Prostate gland (tissue), 2 donors: ENCODE data around the gene CLDN7.

Experiments
- CTCF ChIP-seq, 4 experiments: fragments of 200-600 bp in 2 of 4; fragments of 450-650 bp in 2 of 4; sonication (generic) in 2 of 4; IDR thresholded peaks; 1 replicate in 3 of 4; 2 replicates in 1 of 4; pipeline ENCODE4 v1.5.1; 2016 to 2019; ENCODE audit warnings: antibody characterized with exemption in 4 of 4, mild to moderate bottlenecking in 2 of 4, moderate library complexity in 2 of 4
- POLR2A ChIP-seq: fragments of 450-650 bp; IDR thresholded peaks from one replicate; pipeline ENCODE4 v1.6.1; 2016; ENCODE audit warnings: antibody characterized with exemption, mild to moderate bottlenecking
- POLR2AphosphoS5 ChIP-seq: sonication (generic); formaldehyde crosslinking; IDR thresholded peaks from one replicate; pipeline ENCODE4 v1.6.1; 2017; ENCODE audit warnings: antibody characterized with exemption

- TF ChIP-seq CTCF (IDR thresholded peaks at IDR 0.05), result peak; percentile 79 to 99 (median 88)
- TF ChIP-seq POLR2A, result peak; percentile 29
- peak; percentile 59 for TF ChIP-seq POLR2AphosphoS5
These were observed 18.3 kb upstream of the CLDN7 start for GRCh38 chr17:7280519-7281073.
